ENCODE data around the gene SKAP1.
A peak's percentile ranks its signal among the peaks of the same experiment; 100 is the strongest.
"Not testable (repeated sequence)": the region's sequence is repeated elsewhere in the genome, so short reads cannot be mapped to it uniquely, and the experiment has no call there.

Gene SKAP1

GRCh38 chr17:48429638-48430586, at the start of gene SKAP1:
SKAP1 (minus strand) TSS chr17:48430214.
- DNase-seq (ENCODE audit: low read depth), result no peak

GRCh38 chr17:48479014-48479402, 49.0 kb upstream of the SKAP1 start:
- DNase-seq (ENCODE audit: low read depth), result no peak

- no peak for DNase-seq (ENCODE audit: low read depth)
Observed at GRCh38 chr17:48478224-48479013, 48.4 kb upstream of the SKAP1 start.

GRCh38 chr17:48477221-48477620, 47.2 kb upstream of the SKAP1 start:
- no peak for DNase-seq (ENCODE audit: low read depth)

- peak; percentile 97 for DNase-seq (ENCODE audit: low read depth)
Observed at GRCh38 chr17:48472411-48473281, 42.6 kb upstream of the SKAP1 start.

- no peak for DNase-seq (ENCODE audit: low read depth)
Observed at GRCh38 chr17:48471817-48472410, 41.9 kb upstream of the SKAP1 start.

- DNase-seq (ENCODE audit: low read depth), result peak; percentile 82
Observed at GRCh38 chr17:48470388-48471034, 40.5 kb upstream of the SKAP1 start.

GRCh38 chr17:48469227-48469626, 39.2 kb upstream of the SKAP1 start:
- no peak for DNase-seq (ENCODE audit: low read depth)

GRCh38 chr17:48468299-48468698, 38.3 kb upstream of the SKAP1 start:
- DNase-seq (ENCODE audit: low read depth), result no peak

GRCh38 chr17:48465884-48466283, 35.9 kb upstream of the SKAP1 start:
- DNase-seq (ENCODE audit: low read depth), result no peak

GRCh38 chr17:48463526-48463925, 33.5 kb upstream of the SKAP1 start:
- DNase-seq (ENCODE audit: low read depth), result no peak

GRCh38 chr17:48462946-48463345, 32.9 kb upstream of the SKAP1 start:
- no peak for DNase-seq (ENCODE audit: low read depth)

- DNase-seq (ENCODE audit: low read depth), result peak; percentile 37
Observed at GRCh38 chr17:48460052-48460451, 30.0 kb upstream of the SKAP1 start.

- DNase-seq (ENCODE audit: low read depth), result no peak
Observed at GRCh38 chr17:48459070-48459844, 29.2 kb upstream of the SKAP1 start.

- DNase-seq (ENCODE audit: low read depth), result peak; percentile 81
Observed at GRCh38 chr17:48457080-48457836, 27.2 kb upstream of the SKAP1 start.

- DNase-seq (ENCODE audit: low read depth), result peak; percentile 47
Observed at GRCh38 chr17:48456589-48456988, 26.6 kb upstream of the SKAP1 start.

- no peak for DNase-seq (ENCODE audit: low read depth)
Observed at GRCh38 chr17:48455791-48456190, 25.8 kb upstream of the SKAP1 start.

- DNase-seq (ENCODE audit: low read depth), result no peak
Observed at GRCh38 chr17:48453447-48453846, 23.4 kb upstream of the SKAP1 start.

- no peak for DNase-seq (ENCODE audit: low read depth)
Observed at GRCh38 chr17:48451489-48451888, 21.5 kb upstream of the SKAP1 start.

- not testable (repeated sequence) for DNase-seq (ENCODE audit: low read depth)
Observed at GRCh38 chr17:48449335-48449734, 19.3 kb upstream of the SKAP1 start.

Data from ELR (cell line).